ENCODE data around the gene ADSL.
A peak's percentile ranks its signal among the peaks of the same experiment; 100 is the strongest.
"Not testable (repeated sequence)": the region's sequence is repeated elsewhere in the genome, so short reads cannot be mapped to it uniquely, and the experiment has no call there.

The ADSL gene

GRCh38 chr22:40376149-40376548 lies 29.8 kb downstream of the ADSL start:
- no peak for DNase-seq

DNA sequence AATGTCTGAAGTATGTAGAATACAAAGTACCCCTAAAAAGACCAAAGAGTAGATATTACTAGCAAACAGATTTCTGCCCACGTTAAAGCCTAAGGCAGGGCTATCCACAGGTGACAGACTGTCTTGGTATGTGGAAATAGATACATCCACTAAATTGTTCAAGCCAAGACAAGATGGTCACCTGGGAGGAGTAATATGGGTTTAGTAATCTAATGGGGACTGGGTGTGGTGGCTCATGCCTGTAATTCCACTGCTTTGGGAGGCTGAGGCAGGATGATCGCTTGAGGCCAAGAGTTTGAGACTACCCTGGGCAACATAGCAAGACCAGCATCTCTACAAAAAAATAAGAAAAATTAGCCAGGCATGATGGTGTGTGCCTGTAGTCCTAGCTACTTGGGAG lies 31.6 kb downstream of the ADSL start:
- DNase-seq, result no peak

- not testable (repeated sequence) for DNase-seq
Measured at GRCh38 chr22:40378448-40378847, 32.1 kb downstream of the ADSL start.

DNA sequence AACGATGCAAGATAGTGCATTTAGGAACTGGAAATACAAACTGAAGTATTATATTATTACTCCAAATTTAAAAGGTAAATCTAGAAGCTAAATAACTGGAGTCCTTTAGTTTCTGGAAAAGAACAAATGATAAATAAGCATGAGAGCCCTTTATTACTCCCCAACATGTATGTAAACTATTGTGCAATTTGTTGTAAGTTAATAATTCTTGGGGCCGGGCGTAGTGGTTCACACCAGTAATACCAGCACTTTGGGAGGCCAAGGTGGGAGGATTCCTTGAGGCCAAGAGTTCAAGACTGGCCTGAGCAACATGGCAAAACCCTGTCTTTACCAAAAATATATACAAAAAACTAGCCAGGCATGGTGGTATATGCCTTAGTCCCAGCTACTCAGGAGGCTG lies 35.2 kb downstream of the ADSL start:
- no peak for DNase-seq

- no peak for DNase-seq
Measured at GRCh38 chr22:40383905-40384304, 37.6 kb downstream of the ADSL start.

- DNase-seq, result no peak
Measured at GRCh38 chr22:40385036-40385782, 38.9 kb downstream of the ADSL start.

- no peak for DNase-seq
Measured at GRCh38 chr22:40387746-40388145, 41.4 kb downstream of the ADSL start.

GRCh38 chr22:40388231-40388630 lies 41.9 kb downstream of the ADSL start:
- DNase-seq, result no peak

DNA sequence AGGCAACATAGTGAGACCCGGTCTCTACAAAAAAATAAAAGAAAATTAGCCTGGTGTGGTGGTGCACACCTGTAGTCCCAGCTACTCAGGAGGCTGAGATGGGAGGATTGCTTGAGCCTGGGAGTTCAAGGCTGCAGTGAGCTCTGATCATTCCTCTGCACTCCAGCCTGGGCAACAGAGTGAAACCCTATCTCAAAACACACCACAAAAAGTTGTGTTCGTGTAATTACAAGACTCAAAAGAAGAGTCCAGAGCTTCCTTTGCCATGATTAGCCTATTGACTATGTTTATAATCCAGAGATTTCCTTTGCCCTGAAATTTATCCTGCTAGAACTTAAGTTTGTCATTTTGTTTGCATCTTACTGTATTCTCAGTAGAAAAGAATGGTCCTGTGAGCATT lies 45.1 kb downstream of the ADSL start:
- DNase-seq, result no peak

DNA sequence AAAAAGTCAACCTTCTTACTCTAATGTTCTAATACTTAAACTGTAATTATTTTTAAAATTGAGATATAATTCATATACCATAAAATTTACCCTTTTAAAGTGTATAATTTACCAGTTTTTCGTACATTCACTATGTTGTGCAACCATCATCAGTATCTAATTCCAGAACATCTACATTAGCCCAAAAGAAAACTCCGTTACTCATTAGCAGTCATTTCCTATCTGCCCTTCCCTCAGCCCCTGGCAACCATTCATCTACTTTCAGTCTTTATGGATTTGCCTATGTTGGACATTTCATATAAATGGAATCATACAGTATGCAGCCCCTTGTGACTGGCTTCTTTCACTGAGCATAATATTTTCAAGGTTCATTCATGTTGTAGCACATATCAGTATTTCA lies 46.3 kb downstream of the ADSL start:
- no peak for DNase-seq

DNA sequence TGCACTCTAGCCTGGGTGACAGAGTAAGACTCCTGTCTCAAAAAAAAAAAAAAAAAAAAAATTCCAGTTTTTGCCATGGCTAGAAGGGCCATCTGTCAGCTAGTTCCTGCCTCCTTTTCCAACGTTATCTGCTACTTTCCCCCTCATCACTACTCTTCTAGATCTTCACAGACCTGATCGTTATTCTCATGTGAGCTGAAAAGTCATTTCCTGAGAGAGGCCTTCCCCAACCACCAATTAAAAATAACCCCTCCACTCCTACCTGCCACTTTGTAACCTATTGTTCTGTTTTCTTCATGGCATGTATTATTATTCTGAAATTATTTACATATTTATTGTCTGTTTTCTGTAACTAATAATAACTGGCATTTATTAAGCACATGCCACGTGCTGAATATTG lies 48.3 kb downstream of the ADSL start:
- DNase-seq, result no peak

DNA sequence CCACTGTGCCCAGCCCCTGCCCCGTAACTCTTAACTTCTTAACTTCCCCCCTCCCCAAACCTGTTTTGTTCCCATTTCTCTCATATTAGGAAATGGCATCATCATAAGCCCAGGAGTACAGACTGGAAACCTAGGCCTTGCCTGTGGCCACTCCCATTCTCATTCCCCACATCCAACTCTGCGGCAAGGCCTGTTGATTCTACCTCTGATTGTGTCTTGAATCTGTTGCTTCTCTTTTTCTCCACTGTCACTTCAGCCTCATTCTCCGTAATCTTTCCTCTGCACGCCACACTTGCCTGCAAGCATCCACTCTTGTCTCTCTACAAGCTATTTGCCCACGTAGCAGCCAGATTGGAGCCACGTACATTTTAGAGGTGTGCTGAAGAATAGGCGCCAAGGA lies 49.3 kb downstream of the ADSL start:
- no peak for DNase-seq

- no peak for DNase-seq
Measured at GRCh38 chr22:40396882-40397281, 50.6 kb downstream of the ADSL start.

GRCh38 chr22:40397396-40397795 lies 51.1 kb downstream of the ADSL start:
- no peak for DNase-seq

- DNase-seq, result no peak
Measured at GRCh38 chr22:40399621-40400020, 53.3 kb downstream of the ADSL start.

- peak; percentile 54 for DNase-seq
Measured at GRCh38 chr22:40400159-40400558, 53.9 kb downstream of the ADSL start.

- DNase-seq, result peak; percentile 59
Measured at GRCh38 chr22:40401532-40401931, 55.2 kb downstream of the ADSL start.

- DNase-seq, result no peak
Measured at GRCh38 chr22:40401981-40402406, 55.7 kb downstream of the ADSL start.

DNA sequence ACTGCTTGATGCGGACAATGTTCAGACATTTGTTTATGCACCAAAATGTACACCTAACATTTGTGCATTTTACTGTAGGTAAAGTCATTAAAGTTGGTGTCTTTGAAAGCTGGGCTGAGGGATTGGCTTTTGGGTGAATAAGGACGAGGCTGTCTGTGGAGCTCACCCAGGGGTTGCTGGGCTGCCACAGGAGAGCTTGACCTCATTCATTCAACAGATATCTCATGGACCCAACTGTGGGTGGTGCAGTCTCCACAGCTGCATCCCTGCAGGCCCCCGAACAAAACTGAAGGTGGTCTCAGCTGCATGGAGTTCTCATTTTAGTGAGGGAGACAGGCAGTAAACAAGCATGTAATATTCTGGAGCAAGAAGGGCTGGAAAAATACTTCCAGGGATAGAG lies 56.8 kb downstream of the ADSL start:
- no peak for DNase-seq

DNA sequence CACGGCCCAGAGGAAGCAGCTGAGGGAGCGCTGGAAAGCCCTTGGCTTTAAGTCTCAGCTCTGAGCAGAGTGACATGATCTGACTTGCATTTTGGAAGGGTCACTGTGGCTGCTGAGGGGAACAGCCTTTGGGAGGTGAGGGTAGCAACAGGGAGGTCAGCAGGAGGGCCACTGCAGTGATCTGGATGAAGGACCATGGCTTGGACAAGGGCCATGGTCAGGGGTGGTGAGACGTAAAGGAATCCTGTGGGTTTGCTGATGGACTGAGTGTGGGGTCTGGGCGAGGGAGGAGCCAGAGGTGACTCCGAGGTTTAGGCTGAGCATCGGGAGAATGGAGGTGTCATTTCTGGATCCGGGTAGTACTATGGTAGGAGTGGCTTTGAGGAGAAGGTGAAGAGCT lies 57.4 kb downstream of the ADSL start:
- no peak for DNase-seq

- DNase-seq, result no peak
Measured at GRCh38 chr22:40404251-40405177, 58.2 kb downstream of the ADSL start.

DNA sequence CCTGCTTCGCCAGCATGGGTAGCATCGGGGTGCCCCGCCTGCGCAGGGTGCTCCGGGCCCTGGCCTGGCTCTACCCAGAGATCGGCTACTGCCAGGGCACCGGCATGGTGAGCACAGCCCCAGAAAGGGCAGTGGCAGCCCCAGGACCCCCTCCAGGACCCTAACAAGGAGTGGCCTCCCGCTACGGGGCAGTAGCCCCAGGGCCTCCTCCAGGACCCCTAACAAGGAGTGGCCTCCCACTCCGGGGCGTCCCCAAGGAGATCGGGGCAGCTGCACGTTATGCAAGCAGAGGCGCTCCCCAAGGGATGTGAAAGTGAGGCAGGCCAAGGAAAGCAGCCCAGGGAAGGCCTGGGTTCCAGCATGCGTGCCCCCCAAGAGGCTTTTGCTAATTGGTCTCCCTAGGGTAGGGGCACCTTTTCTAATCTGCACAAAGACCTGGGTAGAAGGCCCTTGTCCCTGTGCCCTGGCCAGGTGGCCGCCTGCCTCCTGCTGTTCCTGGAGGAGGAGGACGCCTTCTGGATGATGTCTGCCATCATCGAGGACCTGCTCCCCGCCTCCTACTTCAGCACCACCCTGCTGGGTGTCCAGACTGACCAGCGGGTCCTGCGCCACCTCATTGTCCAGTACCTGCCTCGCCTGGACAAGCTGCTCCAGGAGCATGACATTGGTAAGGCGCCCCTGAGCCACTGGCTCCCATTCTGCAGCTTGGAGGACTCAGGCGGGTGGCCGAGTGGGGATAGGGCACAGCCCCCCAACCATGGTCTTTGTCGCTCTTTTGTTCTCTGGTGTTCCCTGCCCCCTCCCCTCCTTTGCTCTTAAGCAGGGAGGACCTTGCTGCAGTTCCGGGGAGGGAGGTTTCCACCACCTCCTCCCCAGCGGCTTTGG lies 59.1 kb downstream of the ADSL start:
- DNase-seq, result no peak
